Sciatic nerve (tissue), 2 donors: ENCODE data around the gene COG8. TPM values are rescaled to one million over a fixed set of nuclear protein-coding genes. Genes with fewer than 3 reads are reported as not detected.
"Not testable (repeated sequence)": the region's sequence is repeated elsewhere in the genome, so short reads cannot be mapped to it uniquely, and the experiment has no call there.

Experiments used
- ATAC-seq: fragments of 200-7000 bp; cut with Tn5 transposase; one replicate; pipeline ENCODE4 v1.9.1; 2020; ENCODE audit warnings: mild to moderate bottlenecking, moderate library complexity
- DNase-seq: peaks from one replicate; pipeline ENCODE4 v3.0.0-alpha.2; 2020; ENCODE audit warnings: low spot score
- intact Hi-C: fragments of 100-400 bp; cut with DNase I; formaldehyde crosslinking; loops from one replicate; pipeline ENCODE4 v1.14.2; 2022
- total RNA-seq: library from RNA; stranded (reverse); fragmentation: NEBNext Ultra II Directional; extraction: Animal tissue kit (Norgen Biotek cat#: 25700); gene quantifications from one replicate; pipeline ENCODE4 v1.2.1, GENCODE V29; 2021
- donor health status: DM: no; HTN: no; CAD: no.
- donor health status: DM: no; HTN: no; CAD: no.

Gene COG8
- total RNA-seq, result 36.4 TPM

DNA sequence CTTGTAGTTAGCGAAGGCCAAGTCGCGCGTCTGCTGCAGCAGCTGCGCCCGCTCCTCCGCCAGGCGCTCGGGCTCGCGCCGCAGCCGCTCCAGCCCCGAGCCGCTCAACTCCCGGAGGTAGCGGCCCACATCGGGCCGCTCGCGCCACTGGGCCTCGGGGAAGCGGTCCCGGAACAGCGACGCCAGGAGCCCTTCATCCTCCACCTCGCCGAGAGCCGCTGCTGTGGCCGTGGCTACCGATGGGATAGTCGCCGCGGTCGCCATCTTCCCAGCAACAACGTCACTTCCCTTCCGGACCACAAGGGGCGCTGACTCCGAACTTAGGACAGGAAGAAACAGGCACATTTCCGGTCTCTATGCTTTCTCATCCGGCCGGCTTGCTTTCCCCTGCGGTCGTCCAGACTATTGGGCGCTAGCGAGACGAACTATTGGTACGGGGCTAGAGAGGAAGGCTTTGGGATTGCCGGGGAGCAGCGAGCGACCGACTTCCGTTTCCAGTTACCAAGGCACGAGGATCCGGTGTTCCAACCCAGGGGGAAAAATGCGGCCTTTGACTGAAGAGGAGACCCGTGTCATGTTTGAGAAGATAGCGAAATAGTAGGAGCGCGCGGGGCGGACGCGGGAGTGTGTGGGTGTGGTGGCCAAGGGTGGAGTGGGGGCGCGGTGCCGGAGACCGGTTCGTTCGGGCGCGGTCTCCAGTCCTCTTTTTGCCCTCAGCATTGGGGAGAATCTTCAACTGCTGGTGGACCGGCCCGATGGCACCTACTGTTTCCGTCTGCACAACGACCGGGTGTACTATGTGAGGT lies at the start of gene COG8, which contains the start of gene NIP7:
Gene COG8 (minus strand): TSS at position 276 of the 806 bp plus-strand sequence. CDS start 12 bp downstream, at position 264.
Gene NIP7 (plus strand): TSS at position 484 of the 806 bp plus-strand sequence. CDS start 58 bp downstream, at position 542.
- DNase-seq, result peak; percentile 96
- ATAC-seq, result peak; percentile 99
- intact Hi-C loops, result no loop called here

DNA sequence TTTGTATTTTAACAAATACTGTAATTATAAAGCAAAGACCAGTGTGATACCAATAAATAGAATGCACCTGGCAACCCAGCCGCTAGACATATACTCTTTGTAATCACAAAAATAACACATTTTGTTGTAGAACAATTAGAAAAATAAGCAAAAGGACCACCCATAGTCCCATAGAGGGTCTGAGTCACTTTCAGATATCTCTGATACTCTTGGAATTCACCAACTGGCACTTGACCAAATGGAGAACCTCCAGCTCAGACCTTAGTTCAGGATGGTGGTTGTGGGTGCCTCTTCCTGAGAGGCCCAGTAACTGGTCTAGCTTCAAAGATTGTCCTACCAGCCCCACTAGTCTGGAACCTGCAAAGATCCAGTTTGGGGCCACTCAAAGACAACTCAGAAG lies 47.2 kb upstream of the COG8 start:
- peak; percentile 31 for DNase-seq
- intact Hi-C loops, result no loop called here
- ATAC-seq, result no peak

GRCh38 chr16:69384974-69385373 lies 45.6 kb upstream of the COG8 start:
- intact Hi-C loops, result no loop called here
- no peak for DNase-seq
- no peak for ATAC-seq

- no peak for ATAC-seq
- peak; percentile 15 for DNase-seq
- intact Hi-C loops, result no loop called here
Observed at GRCh38 chr16:69382421-69382820, 43.1 kb upstream of the COG8 start.

DNA sequence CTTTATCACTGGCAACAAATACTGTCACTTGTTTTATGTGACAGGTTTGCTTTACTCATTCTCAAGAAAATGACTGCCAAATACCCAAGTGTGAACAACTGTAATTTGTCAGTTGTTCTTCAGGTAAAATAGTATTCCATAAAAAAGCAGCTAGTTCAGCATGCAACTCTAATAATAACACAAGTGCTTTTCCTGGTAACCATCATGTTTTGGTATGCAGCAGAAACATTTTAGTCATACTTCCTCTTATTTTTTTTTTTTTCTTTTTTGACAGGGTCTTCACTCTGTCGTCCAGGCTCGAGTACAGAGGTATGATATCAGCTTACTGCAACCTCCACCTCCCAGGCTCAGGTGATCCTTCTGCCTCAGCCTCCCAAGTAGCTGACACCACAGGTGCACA lies 41.9 kb upstream of the COG8 start:
- DNase-seq (peak; percentile 15), ATAC-seq (no peak)
- intact Hi-C loops, result no loop called here

DNA sequence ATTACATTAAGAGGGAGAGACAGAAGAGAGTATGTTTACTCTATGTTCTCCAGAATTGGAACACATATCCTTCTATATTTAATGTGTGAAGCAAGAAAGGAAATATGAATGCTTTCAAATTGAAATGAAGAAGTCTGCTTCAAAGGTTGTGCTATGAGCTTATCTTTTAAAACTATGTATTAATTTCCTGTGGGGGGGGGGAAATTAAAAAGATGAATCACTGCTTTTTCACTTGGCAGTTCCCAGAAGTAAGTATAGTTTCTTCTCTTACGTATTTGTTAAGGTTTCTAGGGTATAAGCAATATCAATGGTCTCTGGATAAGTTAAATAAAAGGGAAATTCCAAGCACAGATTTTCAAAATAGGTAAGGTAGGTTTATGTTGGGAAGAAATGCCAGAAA lies 39.4 kb upstream of the COG8 start:
- DNase-seq, result no peak
- ATAC-seq, result no peak
- intact Hi-C loops, result no loop called here

GRCh38 chr16:69378036-69378435 lies 38.7 kb upstream of the COG8 start:
- DNase-seq, result no peak
- intact Hi-C loops, result no loop called here
- ATAC-seq, result no peak

DNA sequence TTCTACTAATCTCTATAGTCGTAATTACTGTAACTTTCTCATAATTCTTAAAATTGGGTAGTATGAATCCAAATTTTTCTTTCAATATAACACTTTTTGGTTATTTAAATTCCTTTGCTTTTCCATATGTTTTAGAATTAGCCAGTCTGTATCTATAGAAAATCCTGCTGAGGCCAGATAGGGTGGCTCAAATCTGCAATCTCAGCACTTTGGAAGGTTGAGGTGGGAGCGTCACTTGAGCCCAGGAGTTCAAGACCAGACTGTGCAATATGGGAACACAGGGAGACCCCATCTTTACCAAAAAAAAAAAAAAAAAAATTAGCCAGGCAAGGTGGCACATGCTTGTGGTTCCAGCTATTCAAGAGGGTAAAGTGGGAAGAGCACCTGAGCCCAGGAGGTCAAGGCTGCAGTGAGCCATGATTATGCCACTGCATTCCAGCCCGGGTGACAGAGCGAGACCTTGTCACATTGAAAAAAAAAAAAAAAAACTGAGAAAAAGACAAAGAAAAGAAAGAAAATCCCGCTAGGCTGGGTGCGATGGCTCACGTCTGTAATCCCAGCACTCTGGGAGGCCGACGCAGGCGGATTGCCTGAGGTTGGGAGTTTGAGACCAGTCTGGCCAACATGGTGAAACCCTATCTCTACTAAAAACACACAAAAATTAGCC lies 37.2 kb upstream of the COG8 start:
- no peak for ATAC-seq

DNA sequence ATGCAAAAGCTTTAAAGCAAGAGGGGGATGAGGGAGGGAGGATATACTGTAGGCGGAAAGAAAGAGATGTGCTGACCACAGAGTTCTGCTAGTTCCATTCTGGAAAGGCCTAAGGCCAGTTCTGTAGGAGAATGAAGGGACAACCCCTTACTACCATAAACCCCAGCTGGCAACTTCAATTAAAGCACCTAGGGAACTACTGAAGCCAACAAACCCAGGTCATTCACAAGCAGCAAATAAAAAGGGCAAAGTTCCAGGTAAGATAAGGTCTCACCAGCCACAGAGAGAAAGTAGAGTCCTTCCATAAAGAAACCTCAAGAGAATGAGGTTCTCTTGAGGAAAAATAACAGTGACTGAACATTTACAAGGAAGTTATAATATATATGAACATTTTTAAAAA lies 33.7 kb upstream of the COG8 start:
- intact Hi-C loops, result no loop called here
- no peak for DNase-seq
- no peak for ATAC-seq

More for the DNA sequence above, 37.2 kb upstream of the COG8 start:
- DNase-seq, result no peak
- intact Hi-C loops, result no loop called here

- intact Hi-C loops, result no loop called here
- no peak for DNase-seq
- no peak for ATAC-seq
Observed at GRCh38 chr16:69371564-69371963, 32.2 kb upstream of the COG8 start.

DNA sequence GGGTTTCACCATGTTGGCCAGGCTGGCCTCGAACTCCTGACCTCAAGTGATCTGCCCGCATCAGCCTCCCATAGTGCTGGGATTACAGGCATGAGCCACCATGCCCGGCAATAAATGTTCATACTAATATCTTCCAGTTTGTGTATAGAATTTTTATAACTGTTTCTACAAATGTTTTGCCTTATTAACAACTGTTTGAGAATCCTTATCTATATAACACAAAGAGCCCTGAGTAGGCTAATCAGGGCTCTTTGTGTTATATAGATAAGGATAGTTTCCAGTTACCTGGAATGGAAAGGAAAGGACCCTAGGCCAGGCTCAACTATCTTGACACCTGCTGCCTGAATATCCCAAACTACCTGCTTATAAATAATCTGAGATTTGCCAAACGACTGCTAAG lies 29.5 kb upstream of the COG8 start:
- DNase-seq, result no peak
- no peak for ATAC-seq
- intact Hi-C loops, result no loop called here

GRCh38 chr16:69367980-69368379 lies 28.6 kb upstream of the COG8 start:
- DNase-seq (no peak), ATAC-seq (no peak)
- intact Hi-C loops, result no loop called here

DNA sequence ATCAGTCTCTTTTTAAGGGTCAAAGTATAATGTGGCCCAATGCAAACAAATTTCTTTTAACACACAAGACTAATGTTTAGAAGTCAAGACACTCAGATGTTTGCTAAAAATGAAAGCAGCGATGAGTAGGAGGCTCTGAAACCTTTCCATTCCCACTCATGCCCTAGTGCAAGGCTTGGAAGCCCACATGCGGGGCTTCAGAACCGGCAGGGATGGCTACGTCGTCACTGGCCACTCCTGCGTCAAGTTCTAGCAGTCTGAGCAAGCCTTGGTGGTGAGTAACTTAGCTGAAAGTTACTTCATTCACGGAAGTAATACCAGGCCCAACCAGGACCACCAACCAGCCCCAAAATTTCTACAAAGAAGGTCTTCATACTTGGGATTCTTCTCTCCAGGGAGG lies 27.1 kb upstream of the COG8 start:
- DNase-seq (no peak), ATAC-seq (no peak)
- intact Hi-C loops, result no loop called here

- intact Hi-C loops, result no loop called here
- ATAC-seq, result no peak
Observed at GRCh38 chr16:69365901-69366300, 26.5 kb upstream of the COG8 start.

GRCh38 chr16:69364088-69364487 lies 24.7 kb upstream of the COG8 start:
- ATAC-seq, result no peak
- intact Hi-C loops, result no loop called here
- no peak for DNase-seq

More at GRCh38 chr16:69365901-69366300, 26.5 kb upstream of the COG8 start:
- no peak for DNase-seq

- DNase-seq (no peak), ATAC-seq (no peak)
- intact Hi-C loops, result no loop called here
Observed at GRCh38 chr16:69363281-69363717, 23.9 kb upstream of the COG8 start.

- DNase-seq, ATAC-seq, intact Hi-C loops: not testable (repeated sequence)
Observed at GRCh38 chr16:69360070-69360469, 20.7 kb upstream of the COG8 start.

GRCh38 chr16:69351309-69352027 lies 12.1 kb upstream of the COG8 start, which contains the start of gene TMED6:
Gene TMED6, minus strand, starts transcription at chr16:69351786. Its CDS starts 33 bp downstream, at chr16:69351753.
- DNase-seq (no peak), ATAC-seq (no peak)
- intact Hi-C loops, result no loop called here

GRCh38 chr16:69350536-69351133 lies 11.3 kb upstream of the COG8 start:
- ATAC-seq (no peak), DNase-seq (no peak)
- intact Hi-C loops, result no loop called here
